HG03565 (cell line): ENCODE data around the gene TMEM131L.
"Not testable (repeated sequence)": the region's sequence is repeated elsewhere in the genome, so short reads cannot be mapped to it uniquely, and the experiment has no call there.

ENCODE experiments used
- ATAC-seq: cut with Tn5 transposase; IDR thresholded peaks from one replicate; pipeline ENCODE4 v1.9.1; 2021; ENCODE audit warnings: mild to moderate bottlenecking, moderate library complexity; ENCODE audit not compliant: unreplicated experiment

The TMEM131L gene

DNA sequence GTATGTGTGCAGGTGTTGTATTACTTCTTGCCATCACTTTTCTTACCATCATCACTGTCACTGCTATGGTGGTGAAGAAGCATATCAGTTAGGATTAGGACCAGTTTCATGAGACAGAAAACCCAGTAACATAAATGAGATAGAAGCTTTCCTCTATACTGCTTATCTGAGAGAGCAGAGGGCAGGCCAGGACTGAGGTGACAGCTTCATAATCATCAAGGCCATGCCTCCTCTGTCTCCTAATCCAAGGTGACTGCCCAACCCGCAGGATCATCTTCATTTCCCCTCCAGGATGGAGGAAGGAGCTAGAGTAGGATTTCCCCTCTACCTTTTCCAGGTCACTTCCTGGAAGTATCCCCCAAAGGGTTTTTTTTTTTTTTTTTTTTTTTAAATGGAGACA lies 35.4 kb downstream of the TMEM131L start:
- no peak for ATAC-seq

GRCh38 chr4:153502584-153502983 lies 36.4 kb downstream of the TMEM131L start:
- ATAC-seq = no peak

- ATAC-seq = no peak
Observed at GRCh38 chr4:153506341-153507309, 40.5 kb downstream of the TMEM131L start.

GRCh38 chr4:153507310-153508073 lies 41.3 kb downstream of the TMEM131L start:
- ATAC-seq = no peak

DNA sequence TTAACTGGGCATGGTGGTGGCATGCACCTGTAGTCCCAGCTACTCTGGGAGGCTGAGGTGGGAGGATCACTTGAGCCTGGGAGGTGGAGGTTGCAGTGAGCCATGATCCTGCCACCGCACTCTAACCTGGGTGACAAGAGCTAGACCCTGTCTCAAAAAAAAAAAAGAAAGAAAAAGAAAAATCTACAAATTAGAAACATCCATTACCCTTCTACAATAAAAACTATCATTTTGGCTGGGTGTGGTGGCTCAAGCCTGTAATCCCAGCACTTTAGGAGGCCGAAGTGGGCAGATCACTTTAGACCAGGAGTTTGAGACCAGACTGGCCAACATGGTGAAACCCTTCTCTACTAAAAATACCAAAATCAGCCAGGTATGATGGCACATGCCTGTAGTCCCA lies 43.1 kb downstream of the TMEM131L start:
- ATAC-seq = not testable (repeated sequence)

DNA sequence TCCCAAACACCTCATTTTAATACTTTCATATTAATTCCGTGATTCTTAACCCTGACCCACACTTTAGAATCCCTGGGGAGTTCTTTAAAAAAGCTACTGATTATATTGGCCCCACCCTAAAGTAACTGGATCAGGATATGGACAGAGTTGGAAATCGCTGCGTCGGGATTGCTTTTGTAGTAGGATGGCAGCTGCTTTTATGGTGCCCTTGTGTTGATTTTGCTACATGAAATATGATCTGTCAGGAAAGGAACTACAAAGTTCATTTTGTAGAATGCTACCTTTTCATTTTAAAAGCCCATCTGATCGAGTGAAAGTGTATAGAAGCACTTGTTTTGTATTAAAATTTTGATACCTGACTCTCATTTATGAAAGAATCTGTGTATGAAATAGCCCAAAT lies 43.6 kb downstream of the TMEM131L start:
- ATAC-seq = no peak

DNA sequence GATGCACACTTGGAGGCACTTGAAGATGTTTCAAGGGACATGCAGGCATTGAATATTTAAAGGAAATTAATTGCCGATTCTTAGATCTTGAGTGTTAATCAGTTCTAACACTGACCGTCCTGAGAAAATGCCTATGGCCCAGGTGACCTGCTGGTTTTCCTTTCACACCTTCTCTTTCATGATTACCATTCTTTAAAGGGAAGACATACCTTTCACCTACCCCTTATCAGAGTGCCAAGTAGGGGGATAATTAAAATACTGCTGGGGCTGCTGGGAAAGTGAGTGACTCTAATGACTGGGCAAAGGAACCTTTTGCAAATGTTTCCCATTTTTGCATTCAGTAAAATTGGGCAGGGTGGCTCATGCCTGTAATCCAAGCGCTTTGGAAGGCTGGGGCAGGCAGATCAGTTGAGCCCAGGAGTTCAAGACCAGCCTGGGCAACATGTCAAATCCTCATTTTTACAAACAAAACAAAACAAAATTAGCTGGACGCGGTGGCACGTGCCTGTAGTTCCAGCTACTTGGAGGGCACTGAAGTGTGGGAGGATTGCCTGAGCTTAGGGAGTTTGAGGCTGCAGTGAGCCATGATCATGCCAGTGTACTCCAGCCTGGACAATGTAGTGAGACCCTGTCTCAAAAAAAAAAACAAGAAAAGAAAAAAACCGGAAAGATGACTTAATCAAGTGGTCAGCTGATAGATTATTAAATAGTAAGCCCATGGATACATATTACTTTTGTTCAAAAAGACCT lies 44.3 kb downstream of the TMEM131L start:
- ATAC-seq = no peak

GRCh38 chr4:153511104-153511503 lies 44.9 kb downstream of the TMEM131L start:
- no peak for ATAC-seq

- ATAC-seq = no peak
Observed at GRCh38 chr4:153512162-153512852, 46.1 kb downstream of the TMEM131L start.

- no peak for ATAC-seq
Observed at GRCh38 chr4:153512952-153513500, 46.9 kb downstream of the TMEM131L start.

DNA sequence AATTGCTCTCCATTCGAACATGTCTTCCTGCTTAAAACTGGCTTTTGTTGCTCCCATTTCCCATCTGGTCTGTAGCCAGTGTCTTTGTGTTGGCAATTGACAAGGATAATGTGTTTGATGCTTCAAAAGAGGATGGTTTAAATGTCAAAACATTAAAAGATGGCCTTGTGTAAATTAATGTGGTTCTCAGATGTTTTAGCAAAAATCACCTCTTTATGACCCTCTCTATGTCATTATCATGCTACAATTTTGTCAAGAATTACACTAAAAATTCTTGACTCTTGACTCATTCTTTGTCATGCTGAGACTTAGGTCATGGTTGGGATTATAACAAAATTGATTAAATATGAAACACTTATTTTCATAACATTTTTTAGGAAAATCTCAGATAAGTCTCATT lies 47.4 kb downstream of the TMEM131L start:
- ATAC-seq = no peak

DNA sequence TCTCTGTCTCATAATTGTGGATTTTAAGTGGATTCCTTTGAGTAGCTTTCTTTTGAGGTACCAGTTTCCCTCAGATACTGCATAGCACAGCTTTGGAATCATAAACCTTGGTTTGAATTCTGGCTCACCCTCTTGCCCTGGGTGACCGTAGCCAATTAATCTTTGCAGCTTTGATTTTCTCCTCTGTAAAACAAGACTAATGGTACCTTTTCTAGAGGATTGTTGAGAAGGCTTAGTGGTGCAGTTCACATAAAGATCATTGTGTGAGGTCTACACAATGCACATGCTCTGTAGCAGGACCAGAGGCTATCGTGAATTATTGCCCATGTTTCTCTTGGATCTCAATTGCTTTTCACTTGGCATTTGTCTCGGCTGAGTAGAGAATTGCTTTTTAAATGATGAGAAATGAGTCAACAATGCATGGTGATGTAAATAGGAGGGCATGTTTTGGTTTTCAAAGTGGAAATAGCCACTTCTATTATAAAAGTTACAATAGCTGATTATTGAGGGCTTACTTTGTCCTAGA lies 47.9 kb downstream of the TMEM131L start:
- no peak for ATAC-seq

DNA sequence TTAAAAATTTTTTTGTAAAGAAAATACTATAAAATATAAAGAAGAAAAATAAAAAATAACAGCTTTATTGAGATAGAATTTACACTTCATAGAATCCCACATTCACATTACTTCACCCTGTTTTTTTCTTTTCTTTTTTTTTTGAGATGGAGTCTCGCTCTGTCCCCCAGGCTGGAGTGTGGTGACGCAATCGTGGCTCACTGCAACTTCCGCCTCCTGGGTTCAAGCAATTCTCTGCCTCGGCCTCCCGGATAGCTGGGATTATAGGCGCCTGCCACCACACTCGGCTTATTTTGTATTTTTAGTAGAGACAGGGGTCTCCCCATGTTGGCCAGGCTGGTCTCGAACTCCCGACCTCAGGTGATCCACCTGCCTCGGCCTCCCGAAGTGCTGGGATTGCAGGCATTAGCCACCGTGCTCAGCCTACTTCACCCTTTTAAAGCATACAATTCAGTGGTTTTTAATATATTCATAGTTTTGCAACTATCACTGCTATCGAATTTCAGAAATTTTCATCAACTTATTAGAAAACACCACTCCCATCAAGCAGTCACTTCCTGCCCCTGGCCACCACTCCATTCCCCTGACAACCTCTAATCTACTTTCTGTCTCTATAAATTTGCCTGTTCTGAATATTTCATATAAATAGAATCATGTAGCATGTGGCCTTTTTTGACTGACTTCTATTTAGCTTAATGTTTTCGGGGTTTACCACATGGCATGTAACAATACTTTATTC lies 48.7 kb downstream of the TMEM131L start:
- no peak for ATAC-seq

GRCh38 chr4:153517159-153517558 lies 51.0 kb downstream of the TMEM131L start:
- ATAC-seq = no peak

DNA sequence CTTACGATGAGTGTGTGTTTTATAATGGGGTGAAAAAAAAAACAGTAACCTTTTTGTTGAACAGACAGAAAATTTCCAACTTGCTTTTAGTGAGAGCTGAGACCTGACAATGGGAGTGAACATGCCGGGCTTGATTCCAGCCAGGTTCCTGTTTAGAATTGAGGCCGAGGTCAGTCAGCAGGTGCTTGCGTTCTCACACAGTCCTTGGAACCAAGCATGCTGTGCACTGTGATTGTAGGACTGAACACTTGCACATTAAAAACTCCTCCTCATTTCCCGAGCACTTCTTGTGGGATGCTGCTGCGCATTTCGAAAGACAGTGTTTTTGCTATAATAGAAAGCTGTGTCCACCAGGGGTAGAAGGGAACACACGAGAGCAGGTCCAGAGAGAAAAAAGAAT lies 51.8 kb downstream of the TMEM131L start:
- ATAC-seq = no peak

DNA sequence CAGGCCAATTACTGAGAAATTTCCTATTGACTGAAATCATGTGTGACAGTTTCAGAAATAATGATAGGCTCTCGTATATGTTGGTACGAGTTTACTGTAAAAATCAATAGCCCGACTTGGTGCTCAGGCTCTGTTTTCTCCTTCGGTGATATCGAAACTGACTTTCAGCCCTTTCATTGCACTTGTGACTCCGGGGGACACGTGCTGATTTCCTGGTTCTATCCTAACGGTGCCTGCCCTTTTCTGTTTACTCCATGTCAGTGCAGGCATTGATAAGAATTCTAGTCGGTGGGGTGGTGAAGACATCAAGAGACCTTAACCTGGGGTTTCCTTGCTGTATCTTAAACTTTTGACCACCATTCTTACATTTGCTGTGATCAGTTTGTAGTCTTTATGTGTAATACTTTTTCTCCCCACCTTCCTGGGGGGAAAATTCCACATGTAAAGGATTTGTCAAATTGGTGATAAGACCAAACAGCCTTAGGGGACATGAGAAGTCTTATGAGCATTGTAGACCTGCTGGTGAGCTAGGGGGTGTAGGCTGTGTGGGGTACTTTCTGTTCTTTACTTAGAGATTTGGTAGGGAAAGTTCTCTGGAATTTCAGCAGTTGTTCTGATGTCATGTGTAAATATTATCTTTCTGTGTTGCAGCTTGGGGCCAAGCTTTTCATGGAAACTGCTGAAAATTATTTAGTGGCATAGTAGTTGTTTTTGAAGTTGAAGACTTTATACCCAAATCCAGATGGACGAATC lies 52.7 kb downstream of the TMEM131L start:
- ATAC-seq = no peak

DNA sequence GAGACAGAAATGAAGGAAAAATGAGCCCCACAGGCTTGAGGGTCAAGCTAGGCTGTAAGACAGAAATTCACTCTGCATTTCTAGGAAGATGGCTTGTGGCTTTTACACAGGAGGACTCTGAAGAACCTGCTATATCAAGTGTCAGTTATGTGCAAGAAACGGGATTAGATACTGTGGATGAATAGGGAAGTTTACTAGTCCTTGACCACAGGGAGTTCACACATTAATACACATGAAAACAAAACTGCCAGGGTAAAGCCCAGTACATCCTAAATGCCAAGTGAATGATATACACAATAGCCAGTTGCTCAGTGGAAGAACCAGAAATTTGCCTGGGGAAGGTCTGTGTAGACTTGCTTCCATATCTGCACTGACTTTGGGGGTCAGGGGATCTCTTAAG lies 53.5 kb downstream of the TMEM131L start:
- ATAC-seq = no peak

- ATAC-seq = no peak
Observed at GRCh38 chr4:153520227-153520626, 54.1 kb downstream of the TMEM131L start.
